Chondrocyte (in vitro differentiated cells): ENCODE measurements around the gene PUSL1. TPM values are rescaled to one million over a fixed set of nuclear protein-coding genes. Genes with fewer than 3 reads are reported as not detected.

Experiments used
- DNase-seq: peaks from one replicate; pipeline ENCODE4 v3.0.0; 2021; ENCODE audit warnings: mixed read lengths, low spot score
- H3K27ac Mint-ChIP-seq: one replicate; pipeline ENCODE4 v1.8.0; 2021; ENCODE audit warnings: mild to moderate bottlenecking, moderate library complexity, mixed read lengths; ENCODE audit not compliant: unreplicated experiment
- H3K27me3 Mint-ChIP-seq: 2 replicates; pipeline ENCODE4 v1.8.0; 2021; ENCODE audit warnings: low read depth, mixed read lengths
- H3K36me3 Mint-ChIP-seq: 2 replicates; pipeline ENCODE4 v1.8.0; 2021; ENCODE audit warnings: low read depth, mixed read lengths
- H3K4me1 Mint-ChIP-seq: 2 replicates; pipeline ENCODE4 v1.8.0; 2021; ENCODE audit warnings: low read depth, mild to moderate bottlenecking, mixed read lengths
- H3K4me3 Mint-ChIP-seq: one replicate; pipeline ENCODE4 v1.8.0; 2021; ENCODE audit warnings: mild to moderate bottlenecking, moderate library complexity, mixed read lengths; ENCODE audit not compliant: unreplicated experiment
- H3K9me3 Mint-ChIP-seq: 2 replicates; pipeline ENCODE4 v1.8.0; 2021; ENCODE audit warnings: low read depth, mixed read lengths
- total RNA-seq: library from RNA; stranded (reverse); gene quantifications from 3 replicates; pipeline ENCODE4 v1.2.1, GENCODE V29; 2021
- TF ChIP-seq, protein P1 (sequence below): fragments of 200-600 bp; sonication (generic); IDR thresholded peaks from 2 replicates; pipeline ENCODE4 v1.5.0; 2021; ENCODE audit warnings: antibody characterized with exemption, mild to moderate bottlenecking, moderate library complexity

The PUSL1 gene
- total RNA-seq, 1 donor from 2014 or later, result 21.6 TPM

DNA sequence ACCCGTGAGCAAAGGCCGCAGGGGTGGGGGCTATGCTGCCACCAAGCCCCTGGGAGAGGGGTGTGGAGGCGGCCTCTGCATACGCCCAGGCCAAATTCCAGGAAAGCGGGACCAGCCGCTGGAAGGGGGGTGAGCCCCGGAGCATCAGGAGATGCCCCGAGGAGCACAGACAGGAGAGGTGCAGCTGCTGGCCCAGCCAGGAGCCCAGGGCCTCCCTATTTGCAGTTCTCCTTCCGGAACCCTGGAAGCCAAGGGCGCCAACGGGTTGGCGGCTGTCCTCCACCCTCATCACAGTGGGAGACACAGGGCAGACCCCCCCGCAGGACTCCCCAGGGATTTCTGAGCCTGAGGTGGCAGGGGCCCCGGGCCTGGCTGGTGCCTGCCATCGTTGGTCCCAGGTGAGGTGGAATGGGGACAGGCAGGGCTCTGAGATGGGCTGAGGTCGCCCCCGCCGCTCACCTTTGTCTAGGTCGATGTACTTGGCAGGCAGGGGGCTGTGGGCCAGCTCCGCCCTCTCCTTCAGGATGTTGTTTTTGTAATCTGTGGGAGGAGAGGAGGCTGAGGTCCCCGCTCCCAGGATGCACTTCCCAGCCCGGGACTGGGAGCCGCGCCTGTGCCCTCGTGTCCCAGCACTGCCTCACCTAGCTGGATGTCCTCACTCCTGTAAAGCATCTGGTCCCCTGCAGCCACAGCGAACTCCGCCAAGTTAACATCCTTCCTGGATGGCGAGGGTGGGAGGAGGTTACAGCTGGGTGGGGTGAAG is 45.2 kb downstream of the PUSL1 start:
- Mint-ChIP-seq H3K9me3 (no peaks in the 10 kb centered on the region), H3K4me3 (no peak overlapping the region), H3K27ac (peak overlapping the region; percentile 2), H3K27me3 (no peaks in the 10 kb centered on the region), H3K4me1 (peaks cover 31% of the 10 kb centered on the region), H3K36me3 (no peaks in the 10 kb centered on the region)
- DNase-seq, result no peak
- TF ChIP-seq, protein P1, sequence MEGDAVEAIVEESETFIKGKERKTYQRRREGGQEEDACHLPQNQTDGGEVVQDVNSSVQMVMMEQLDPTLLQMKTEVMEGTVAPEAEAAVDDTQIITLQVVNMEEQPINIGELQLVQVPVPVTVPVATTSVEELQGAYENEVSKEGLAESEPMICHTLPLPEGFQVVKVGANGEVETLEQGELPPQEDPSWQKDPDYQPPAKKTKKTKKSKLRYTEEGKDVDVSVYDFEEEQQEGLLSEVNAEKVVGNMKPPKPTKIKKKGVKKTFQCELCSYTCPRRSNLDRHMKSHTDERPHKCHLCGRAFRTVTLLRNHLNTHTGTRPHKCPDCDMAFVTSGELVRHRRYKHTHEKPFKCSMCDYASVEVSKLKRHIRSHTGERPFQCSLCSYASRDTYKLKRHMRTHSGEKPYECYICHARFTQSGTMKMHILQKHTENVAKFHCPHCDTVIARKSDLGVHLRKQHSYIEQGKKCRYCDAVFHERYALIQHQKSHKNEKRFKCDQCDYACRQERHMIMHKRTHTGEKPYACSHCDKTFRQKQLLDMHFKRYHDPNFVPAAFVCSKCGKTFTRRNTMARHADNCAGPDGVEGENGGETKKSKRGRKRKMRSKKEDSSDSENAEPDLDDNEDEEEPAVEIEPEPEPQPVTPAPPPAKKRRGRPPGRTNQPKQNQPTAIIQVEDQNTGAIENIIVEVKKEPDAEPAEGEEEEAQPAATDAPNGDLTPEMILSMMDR, result no peak

DNA sequence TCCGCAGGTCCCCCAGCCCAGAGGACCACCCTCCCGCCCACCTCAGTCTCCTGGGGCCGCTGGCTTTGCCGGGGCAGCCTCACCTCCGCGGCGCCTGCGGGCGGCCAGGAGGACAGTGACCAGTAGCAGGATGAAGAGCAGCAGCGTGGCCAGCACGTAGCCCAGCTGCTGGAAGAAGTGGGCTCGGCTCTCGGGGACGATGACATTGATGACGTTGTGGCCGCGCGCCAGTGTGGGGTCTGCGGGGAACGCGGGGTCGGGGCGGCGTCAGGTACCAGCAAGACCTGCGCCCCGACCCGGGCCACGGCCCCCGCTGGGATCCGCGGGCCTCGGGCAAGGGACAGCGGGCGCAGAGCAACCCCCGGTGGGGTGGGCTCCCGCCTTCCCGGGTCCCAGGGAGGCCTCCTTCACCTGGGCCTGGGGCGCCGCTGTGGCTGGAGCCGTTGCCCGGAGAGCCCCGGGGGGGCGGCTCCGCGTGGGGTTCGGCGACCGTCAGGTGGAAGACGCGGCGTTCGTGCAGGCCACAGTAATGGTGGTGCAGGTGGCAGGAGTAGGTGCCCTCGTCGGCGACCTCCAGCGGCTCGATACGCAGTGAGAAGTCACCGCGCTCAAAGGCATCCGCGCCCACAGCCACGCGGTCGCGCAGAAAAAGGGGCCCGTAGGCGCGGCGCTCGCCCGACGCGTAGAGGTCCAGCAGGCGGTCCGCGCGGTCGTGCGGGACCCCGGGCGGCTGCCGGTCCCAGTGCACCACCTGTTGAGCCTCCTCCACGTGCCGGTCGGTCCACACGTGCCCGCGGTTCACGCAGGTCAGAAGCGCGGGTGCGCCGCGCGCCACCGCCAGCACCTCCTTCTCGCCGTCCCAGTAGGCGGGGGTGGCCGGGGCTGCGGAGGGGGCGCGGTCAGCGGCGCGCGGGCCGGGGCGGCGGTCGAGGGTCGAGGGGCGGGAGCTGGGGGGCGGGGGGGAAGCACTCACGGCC is 46.2 kb downstream of the PUSL1 start:
- TF ChIP-seq, protein P1, result no peak

DNA sequence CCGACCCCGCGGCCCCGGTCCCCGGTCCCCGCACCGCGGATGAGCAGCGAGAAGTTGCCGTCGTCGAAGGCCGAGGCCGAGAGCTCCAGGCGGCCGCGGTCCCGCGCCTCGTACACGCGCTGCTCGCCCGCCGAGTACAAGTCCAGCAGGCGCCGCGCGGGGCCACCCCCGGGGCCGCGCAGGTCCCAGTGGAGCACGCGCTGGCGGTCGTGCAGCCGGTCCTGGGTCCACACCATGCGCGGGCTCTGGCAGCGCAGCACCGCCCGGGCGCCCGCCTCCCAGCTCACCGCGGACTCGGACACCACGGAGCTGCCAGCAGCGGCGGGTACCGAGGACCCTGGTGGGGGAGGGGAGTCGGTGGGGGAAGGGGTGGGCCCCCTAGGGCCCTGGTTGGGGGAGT is 47.0 kb downstream of the PUSL1 start:
- Mint-ChIP-seq H3K9me3 (no peaks in the 10 kb centered on the region), H3K4me3 (no peak overlapping the region)

More for the DNA sequence above, 46.2 kb downstream of the PUSL1 start:
- Mint-ChIP-seq H3K27me3 (no peaks in the 10 kb centered on the region), H3K9me3 (no peaks in the 10 kb centered on the region), H3K4me3 (peak overlapping the region; percentile 54), H3K27ac (no peak overlapping the region), H3K4me1 (peaks cover 41% of the 10 kb centered on the region), H3K36me3 (no peaks in the 10 kb centered on the region)
- no peak for DNase-seq

GRCh38 chr1:1356166-1356795 is 47.9 kb downstream of the PUSL1 start:
- Mint-ChIP-seq H3K27ac (no peak overlapping the region), H3K36me3 (no peaks in the 10 kb centered on the region), H3K9me3 (no peaks in the 10 kb centered on the region), H3K4me1 (peaks cover 55% of the 10 kb centered on the region), H3K4me3 (peak overlapping the region; percentile 82), H3K27me3 (no peaks in the 10 kb centered on the region)
- no peak for DNase-seq
- TF ChIP-seq, protein P1, result no peak

More for the DNA sequence above, 47.0 kb downstream of the PUSL1 start:
- no peak overlapping the region for H3K27ac Mint-ChIP-seq
- TF ChIP-seq, protein P1, result no peak
- H3K36me3 Mint-ChIP-seq, result no peaks in the 10 kb centered on the region
- DNase-seq, result no peak
- no peaks in the 10 kb centered on the region for H3K27me3 Mint-ChIP-seq
- H3K4me1 Mint-ChIP-seq, result peaks cover 47% of the 10 kb centered on the region
